Keratinocyte (primary cell): Measurements from ENCODE around the gene SSB.

Source experiments
- CTCF ChIP-seq, 3 experiments: IDR thresholded peaks in 1 of 3; conservative IDR thresholded peaks in 1 of 3; optimal IDR thresholded peaks in 1 of 3; 2 replicates in 2 of 3; 3 replicates in 1 of 3; pipeline versions ENCODE3 to v1.5.1; 2011; ENCODE audit warnings: low read length in 3 of 3, mild to moderate bottlenecking in 3 of 3, moderate library complexity in 2 of 3, control low read depth in 1 of 3, inconsistent platforms in 1 of 3; ENCODE audit not compliant: insufficient read depth in 2 of 3; ENCODE audit errors: extremely low read depth in 1 of 3
- EZH2 ChIP-seq: IDR thresholded peaks from one replicate; pipeline ENCODE4 v1.6.1; 2012; ENCODE audit warnings: inconsistent platforms, mild to moderate bottlenecking, low read length, moderate library complexity

GRCh38 chr2:169828141-169828811 lies 29.6 kb downstream of the SSB start:
- TF ChIP-seq CTCF (optimal IDR thresholded peaks at IDR 0.05 in 1 of 3, IDR thresholded peaks at IDR 0.05 in 1 of 3, conservative IDR thresholded peaks at IDR 0.05 in 1 of 3; ENCODE audit: extremely low read depth in 1 of 3, insufficient read depth in 2 of 3, low read length in 3 of 3) (no peak), EZH2 (no peak)
